ENCODE measurements around the gene TMED4.

- no peak for TF ChIP-seq YY1 (IDR thresholded peaks at IDR 0.05; ENCODE audit: insufficient read depth, insufficient read length)
- TF ChIP-seq SUZ12 (IDR thresholded peaks at IDR 0.05; ENCODE audit: extremely low read depth, insufficient read depth, insufficient read length): no peak
- TF ChIP-seq ZNF274 (IDR thresholded peaks at IDR 0.05; ENCODE audit: low read depth, low read length): no peak
Measured at GRCh38 chr7:44617225-44617890, 35.3 kb upstream of the TMED4 start.
